Hepatocyte (in vitro differentiated cells): ENCODE data around the gene SPATA24. TPM values are rescaled to one million over a fixed set of nuclear protein-coding genes. Genes with fewer than 3 reads are reported as not detected.

Source experiments
- DNase-seq: peaks from one replicate; pipeline ENCODE4 v3.0.0-alpha.2; 2016; ENCODE audit warnings: low spot score
- H2AFZ ChIP-seq: fragments of 200-600 bp; sonication (generic); 2 replicates; pipeline ENCODE4 v1.6.0; 2016; ENCODE audit warnings: antibody characterized with exemption, mild to moderate bottlenecking
- H3K27ac ChIP-seq: fragments of 200-600 bp; sonication (generic); 2 replicates; pipeline ENCODE4 v1.5.1; 2016; ENCODE audit warnings: mild to moderate bottlenecking
- H3K27me3 ChIP-seq: fragments of 200-600 bp; sonication (generic); 2 replicates; pipeline ENCODE4 v1.6.1; 2016
- H3K36me3 ChIP-seq: fragments of 200-600 bp; sonication (generic); replicated peaks from 2 replicates; pipeline ENCODE4 v1.5.1; 2016; ENCODE audit warnings: low read depth; ENCODE audit not compliant: insufficient read depth
- H3K4me1 ChIP-seq: fragments of 200-600 bp; sonication (generic); 2 replicates; pipeline ENCODE4 v1.5.1; 2016; ENCODE audit warnings: mild to moderate bottlenecking, moderate library complexity; ENCODE audit not compliant: insufficient read depth
- H3K4me2 ChIP-seq: fragments of 200-600 bp; sonication (generic); 2 replicates; pipeline ENCODE4 v1.6.0; 2016
- H3K4me3 ChIP-seq: fragments of 200-600 bp; sonication (generic); 2 replicates; pipeline ENCODE4 v1.5.1; 2016; ENCODE audit warnings: mild to moderate bottlenecking
- H3K79me2 ChIP-seq: fragments of 200-600 bp; sonication (generic); 2 replicates; pipeline ENCODE4 v1.6.0; 2017; ENCODE audit warnings: mild to moderate bottlenecking
- H3K9me2 ChIP-seq: fragments of 200-600 bp; sonication (generic); replicated peaks from 2 replicates; pipeline ENCODE4 v1.6.0; 2017; ENCODE audit warnings: mild to moderate bottlenecking; ENCODE audit not compliant: insufficient read depth
- H3K9me3 ChIP-seq: fragments of 200-600 bp; sonication (generic); 2 replicates; pipeline ENCODE4 v1.5.1; 2016; ENCODE audit warnings: low read depth, mild to moderate bottlenecking
- H4K20me1 ChIP-seq: fragments of 200-600 bp; sonication (generic); 2 replicates; pipeline ENCODE4 v1.6.0; 2016; ENCODE audit warnings: mild to moderate bottlenecking; ENCODE audit not compliant: insufficient read depth, poor library complexity, severe bottlenecking
- CTCF ChIP-seq: fragments of 200-600 bp; sonication (generic); IDR thresholded peaks from 2 replicates; pipeline ENCODE4 v1.5.1; 2016; ENCODE audit warnings: antibody characterized with exemption, mild to moderate bottlenecking; ENCODE audit not compliant: poor library complexity
- EZH2 ChIP-seq: fragments of 200-600 bp; sonication (generic); IDR thresholded peaks from 2 replicates; pipeline ENCODE4 v1.6.1; 2016; ENCODE audit warnings: antibody characterized with exemption, mild to moderate bottlenecking, borderline replicate concordance
- EZH2phosphoT487 ChIP-seq: fragments of 200-600 bp; sonication (generic); IDR thresholded peaks from one replicate; pipeline ENCODE4 v1.6.1; 2018; ENCODE audit warnings: antibody characterized with exemption, mild to moderate bottlenecking, low read depth, moderate library complexity; ENCODE audit not compliant: unreplicated experiment, severe bottlenecking
- WGBS: methylation state at CpG from one replicate; pipeline ENCODE4 v1.1.6; 2016; ENCODE audit warnings: low lambda C conversion rate; ENCODE audit errors: missing lambda C conversion rate; 5-methylcytosine and 5-hydroxymethylcytosine counted together
- polyA plus RNA-seq: library from polyadenylated mRNA; unstranded; fragments of >200 nt; fragmentation: Nextera tagmentation; extraction: Ambion mirVana; gene quantifications from 2 replicates; pipeline ENCODE4 v1.2.1, GENCODE V29; 2016
- total RNA-seq: library from RNA; depleted of rRNA; stranded (reverse); fragments of >200 nt; gene quantifications from 2 replicates; pipeline ENCODE4 v1.2.3, GENCODE V29; 2014

The SPATA24 gene
- total and polyA plus RNA-seq, 2 experiments from 2014 or later = 6.3 to 9.8 TPM

DNA sequence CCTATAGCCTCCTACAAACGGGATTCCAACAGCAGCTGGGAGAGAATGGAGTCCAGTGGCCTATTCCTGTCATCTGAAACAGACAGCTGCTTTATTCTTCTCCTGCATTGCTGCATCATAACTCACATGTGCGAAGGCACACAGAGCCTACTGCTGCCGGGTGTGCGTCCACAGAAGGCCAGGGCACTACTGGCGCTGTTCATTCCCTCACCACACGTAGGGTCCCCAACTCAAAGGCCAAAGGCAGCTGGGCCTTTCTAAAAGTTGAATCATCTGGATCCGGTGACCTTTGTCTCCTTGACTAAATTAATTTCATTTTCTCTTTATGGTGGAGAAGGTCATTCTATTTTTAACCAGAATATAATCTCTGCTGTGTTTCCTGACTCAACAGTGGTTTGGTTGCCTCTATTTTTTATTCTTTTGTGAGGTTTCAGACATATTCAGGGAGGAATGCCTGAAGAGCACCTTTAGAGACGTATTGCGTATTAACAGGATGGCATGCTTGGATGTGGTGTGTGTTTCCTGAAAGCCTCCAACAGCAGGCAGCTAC is 10.8 kb upstream of the SPATA24 start:
- Histone ChIP-seq H3K27ac (no peak overlapping the region), H3K9me3 (no peaks in the 10 kb centered on the region), H3K4me2 (no peak overlapping the region), H3K9me2 (no peaks in the 10 kb centered on the region), H3K36me3 (no peaks in the 10 kb centered on the region), H3K27me3 (no peaks in the 10 kb centered on the region), H3K4me1 (peaks cover 21% of the 10 kb centered on the region), H4K20me1 (no peaks in the 10 kb centered on the region), H2AFZ (no peak overlapping the region), H3K79me2 (no peaks in the 10 kb centered on the region), H3K4me3 (no peak overlapping the region)
- DNase-seq = no peak
- no peak for TF ChIP-seq CTCF
- no peak for TF ChIP-seq EZH2phosphoT487
- TF ChIP-seq EZH2 = no peak
- 93% methylated on average over 9 of the region's 9 CpGs for WGBS

DNA sequence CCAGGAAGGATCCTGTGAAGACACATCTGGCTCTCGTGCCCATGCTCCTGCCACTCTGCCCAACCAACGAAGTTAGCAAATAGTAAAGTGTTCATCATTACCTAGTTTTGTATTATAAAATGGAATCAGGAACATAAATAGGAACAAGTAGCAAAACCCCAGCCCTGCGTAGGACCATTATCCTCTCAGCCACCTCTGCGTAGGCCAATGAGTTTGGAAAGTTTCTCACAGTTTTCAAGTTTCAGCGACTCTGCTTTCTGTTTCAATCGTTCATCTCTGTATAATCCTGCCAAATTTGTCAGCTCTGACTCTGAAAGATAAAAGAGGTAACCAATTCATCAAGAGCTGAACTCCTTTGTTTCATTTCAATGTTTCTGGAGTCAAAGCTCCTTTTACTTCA is 10.1 kb upstream of the SPATA24 start:
- Histone ChIP-seq H3K79me2 (no peaks in the 10 kb centered on the region), H2AFZ (no peak overlapping the region), H3K36me3 (no peaks in the 10 kb centered on the region), H3K27ac (no peak overlapping the region), H3K4me2 (no peak overlapping the region), H3K4me3 (no peak overlapping the region), H3K9me2 (no peaks in the 10 kb centered on the region), H4K20me1 (no peaks in the 10 kb centered on the region), H3K9me3 (no peaks in the 10 kb centered on the region), H3K4me1 (peaks cover 15% of the 10 kb centered on the region), H3K27me3 (no peaks in the 10 kb centered on the region)
- no peak for TF ChIP-seq EZH2phosphoT487
- TF ChIP-seq EZH2 = no peak
- TF ChIP-seq CTCF = no peak
- no peak for DNase-seq
- WGBS = 97% methylated on average over 6 of the region's 6 CpGs

DNA sequence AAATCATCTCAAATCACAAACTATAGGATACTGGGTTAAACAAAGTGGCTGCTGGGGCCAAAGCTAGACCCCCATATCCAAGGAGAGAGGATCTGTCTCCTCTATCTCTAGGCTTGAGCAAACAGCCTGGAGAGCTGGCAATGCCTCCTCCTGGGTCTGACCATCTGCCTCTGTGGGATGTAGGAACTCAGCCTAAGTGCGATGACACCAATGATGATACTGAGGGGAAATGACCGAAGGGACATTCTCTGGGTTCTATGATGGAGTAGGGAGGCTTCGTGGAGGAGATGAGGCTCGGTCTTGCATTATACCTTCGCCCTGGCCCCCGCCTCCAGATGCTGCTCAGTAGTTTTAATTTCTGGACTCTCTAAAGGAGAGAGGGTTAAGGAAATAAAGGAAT is 9.3 kb upstream of the SPATA24 start:
- Histone ChIP-seq H3K9me3 (no peaks in the 10 kb centered on the region), H3K9me2 (no peaks in the 10 kb centered on the region), H3K4me2 (no peak overlapping the region), H3K27ac (no peak overlapping the region), H3K4me1 (peaks cover 10% of the 10 kb centered on the region), H3K27me3 (no peaks in the 10 kb centered on the region), H2AFZ (no peak overlapping the region), H4K20me1 (no peaks in the 10 kb centered on the region), H3K36me3 (no peaks in the 10 kb centered on the region), H3K4me3 (no peak overlapping the region), H3K79me2 (no peaks in the 10 kb centered on the region)
- 97% methylated on average over 6 of the region's 6 CpGs for WGBS
- TF ChIP-seq EZH2 (no peak), EZH2phosphoT487 (no peak), CTCF (no peak)
- no peak for DNase-seq
